GM19455 (cell line): Measurements from ENCODE around the gene TCF19.

Source experiments
- ATAC-seq: cut with Tn5 transposase; IDR thresholded peaks from one replicate; pipeline ENCODE4 v1.9.1; 2021; ENCODE audit not compliant: unreplicated experiment

Gene TCF19, protein sequence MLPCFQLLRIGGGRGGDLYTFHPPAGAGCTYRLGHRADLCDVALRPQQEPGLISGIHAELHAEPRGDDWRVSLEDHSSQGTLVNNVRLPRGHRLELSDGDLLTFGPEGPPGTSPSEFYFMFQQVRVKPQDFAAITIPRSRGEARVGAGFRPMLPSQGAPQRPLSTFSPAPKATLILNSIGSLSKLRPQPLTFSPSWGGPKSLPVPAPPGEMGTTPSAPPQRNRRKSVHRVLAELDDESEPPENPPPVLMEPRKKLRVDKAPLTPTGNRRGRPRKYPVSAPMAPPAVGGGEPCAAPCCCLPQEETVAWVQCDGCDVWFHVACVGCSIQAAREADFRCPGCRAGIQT

DNA sequence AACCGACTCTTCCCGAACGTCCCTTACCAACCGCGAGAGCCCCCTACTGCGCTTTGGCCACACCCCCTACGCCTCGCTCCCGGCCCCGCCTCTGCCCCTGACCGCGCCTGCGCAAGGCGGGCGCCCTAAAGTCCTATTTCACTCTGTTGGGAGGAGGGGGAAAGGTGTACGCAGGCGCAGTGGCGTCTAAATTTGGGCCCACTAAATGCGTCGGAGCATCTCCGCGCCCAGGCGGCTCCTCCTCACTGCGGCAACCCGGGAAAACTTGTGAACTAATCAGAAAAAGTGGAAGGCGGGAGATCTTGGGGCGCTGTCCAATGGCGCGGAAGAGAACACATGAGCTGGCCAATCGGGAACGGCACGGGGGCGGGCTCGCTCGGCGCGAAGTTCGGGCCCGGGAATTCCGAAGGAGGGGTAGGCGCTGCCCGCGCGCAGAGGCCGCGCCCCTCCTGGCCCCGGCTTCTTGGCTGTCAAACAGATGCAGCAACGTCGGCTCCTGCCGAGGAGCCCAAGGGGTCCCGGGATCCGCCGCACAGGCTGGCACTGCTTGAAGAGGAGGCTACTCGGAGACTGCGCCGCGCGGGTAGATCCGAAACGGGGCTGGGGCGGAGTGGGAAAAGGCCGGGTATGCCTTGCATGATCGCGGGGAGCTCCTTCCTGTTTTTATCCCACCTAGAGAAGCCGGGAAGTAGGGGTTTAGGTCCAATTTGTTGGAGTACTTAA, at the start of gene TCF19:
Gene TCF19 (plus strand): TSS at position 450 of the 723 bp plus-strand sequence. CDS start 881 bp downstream, outside the sequence.
- peak; percentile 84 for ATAC-seq

DNA sequence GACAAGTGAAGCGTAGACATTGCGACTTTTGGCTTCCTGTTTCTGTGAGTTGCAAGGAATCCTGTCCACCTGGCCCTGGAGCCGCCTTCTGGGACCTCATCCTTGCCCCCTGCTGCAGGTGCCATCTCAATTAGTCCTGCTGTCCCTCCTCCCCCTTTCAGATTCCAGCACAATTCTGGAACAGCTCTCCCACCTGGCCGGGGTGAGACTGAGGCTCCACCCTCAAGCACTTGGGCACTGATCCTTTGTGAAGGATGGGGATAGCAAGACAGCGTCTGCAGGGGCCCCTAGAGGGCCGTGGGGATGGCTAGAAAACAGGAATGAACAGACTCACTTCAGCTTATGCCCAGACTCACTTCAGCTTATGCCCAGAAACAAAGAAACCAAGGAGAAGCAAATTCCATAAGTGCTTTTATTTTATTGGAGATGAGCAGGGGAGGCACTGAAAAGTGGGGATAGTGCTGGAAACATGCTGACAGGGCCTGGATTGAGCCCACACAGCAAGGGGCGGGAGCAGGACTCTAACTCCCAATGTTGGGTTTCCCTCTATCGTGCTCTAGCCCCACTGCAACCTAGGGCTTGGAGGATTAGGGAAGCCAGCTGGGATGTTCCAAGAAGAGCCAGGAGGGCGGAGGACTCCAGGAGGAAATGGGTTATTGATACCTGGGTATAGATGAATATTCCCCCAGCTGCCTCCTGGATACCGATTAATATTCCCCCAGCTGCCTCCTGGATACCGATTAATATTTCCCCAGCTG, 47.4 kb upstream of the TCF19 start:
- ATAC-seq = no peak

DNA sequence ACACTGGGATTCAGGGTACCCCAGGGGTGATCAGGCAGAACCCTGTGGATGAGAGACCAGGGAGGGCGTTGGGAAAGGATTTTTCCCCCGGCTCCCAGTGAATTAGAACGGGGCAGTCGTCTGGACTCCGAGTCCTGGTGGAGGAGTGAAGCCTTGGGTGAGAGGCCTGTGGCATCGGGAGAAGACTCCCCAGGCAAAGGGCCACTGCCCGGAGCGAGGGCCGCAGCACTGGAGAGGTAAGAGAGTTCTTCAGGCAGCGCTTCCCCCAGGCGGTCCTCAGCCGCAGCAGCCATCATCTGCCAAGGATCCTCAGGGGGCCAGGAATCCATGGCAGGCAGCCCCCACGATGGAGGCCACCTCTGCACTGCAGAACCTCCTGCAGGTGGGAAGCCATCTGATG, 46.7 kb upstream of the TCF19 start:
- no peak for ATAC-seq

DNA sequence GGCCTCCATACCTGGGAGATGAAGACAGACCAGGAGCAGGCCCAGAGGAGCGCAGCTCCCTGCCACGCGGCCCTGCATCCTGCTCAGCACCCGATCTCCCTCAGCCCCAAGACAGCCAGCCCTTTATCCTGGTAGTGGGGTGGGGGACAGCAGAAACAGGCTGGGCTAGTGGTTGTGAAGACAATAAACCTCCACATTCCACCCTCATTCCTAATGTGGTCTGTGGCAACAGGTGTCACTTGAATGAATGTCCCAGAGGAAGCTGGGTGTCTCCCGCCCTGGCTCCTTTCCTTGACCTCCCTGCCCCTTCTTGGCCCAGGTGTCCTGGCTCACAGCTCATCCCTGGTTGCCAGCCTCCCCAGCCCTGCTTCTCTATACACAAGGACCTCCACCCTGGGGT, 45.9 kb upstream of the TCF19 start, which contains the start of gene C6orf15:
Gene C6orf15 (minus strand): TSS at position 98 of the 400 bp plus-strand sequence. CDS start 20 bp downstream, at position 78.
- ATAC-seq = no peak

DNA sequence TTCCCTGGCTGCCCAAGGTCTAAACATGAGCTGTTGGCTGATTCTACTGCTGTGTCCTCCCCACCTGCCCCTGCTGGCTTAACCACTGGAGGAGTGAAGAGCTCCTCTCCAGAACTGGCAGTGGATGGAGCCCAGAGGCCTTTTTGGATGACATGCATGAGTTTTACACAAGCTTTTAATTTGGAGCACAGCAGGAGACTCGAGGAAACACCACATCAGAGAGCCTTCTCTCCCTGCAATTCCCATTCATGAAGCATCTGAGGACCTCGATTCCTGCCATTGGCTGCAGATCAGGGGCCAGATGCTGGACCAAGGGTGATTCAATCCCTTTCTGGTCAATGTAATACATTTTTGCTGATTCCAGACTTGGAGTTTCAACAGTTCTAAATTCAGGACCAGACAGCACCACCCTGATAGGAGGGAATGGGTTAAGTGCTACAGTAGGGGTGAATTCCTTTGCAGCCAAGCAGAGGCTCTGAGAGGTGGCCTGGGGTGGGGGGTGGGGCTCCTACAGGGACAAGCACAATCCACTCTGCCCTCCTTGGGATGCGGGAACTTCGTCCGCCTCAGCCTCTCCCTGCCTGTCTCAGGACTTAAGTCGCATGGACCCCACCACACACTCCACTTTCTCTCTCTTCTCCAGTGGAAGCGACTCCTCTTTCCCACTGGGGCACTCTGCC, 44.4 kb upstream of the TCF19 start:
- ATAC-seq = no peak

DNA sequence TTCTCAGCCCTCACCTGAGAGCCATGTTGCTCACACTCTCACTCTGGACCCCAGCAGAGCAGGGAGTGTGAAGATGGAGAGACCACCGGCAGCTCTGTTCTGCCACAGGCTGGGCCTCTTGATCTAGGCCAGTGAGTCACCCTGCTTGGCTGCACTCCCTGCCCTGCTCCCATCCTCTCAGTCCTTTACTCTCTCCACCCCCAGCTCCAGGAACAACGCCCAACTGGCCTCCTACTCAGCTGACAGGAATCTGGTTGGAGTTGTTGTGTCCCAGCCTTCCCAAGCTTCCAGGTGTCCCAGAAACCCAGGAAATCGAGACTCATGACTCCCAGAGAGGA, 43.9 kb upstream of the TCF19 start, which contains the start of gene PSORS1C1:
Gene PSORS1C1 (plus strand): TSS at position 260 of the 338 bp plus-strand sequence. CDS start 14,833 bp downstream, outside the sequence.
- ATAC-seq = no peak

GRCh38 chr6:31114970-31115849, 43.2 kb upstream of the TCF19 start:
- ATAC-seq = no peak

DNA sequence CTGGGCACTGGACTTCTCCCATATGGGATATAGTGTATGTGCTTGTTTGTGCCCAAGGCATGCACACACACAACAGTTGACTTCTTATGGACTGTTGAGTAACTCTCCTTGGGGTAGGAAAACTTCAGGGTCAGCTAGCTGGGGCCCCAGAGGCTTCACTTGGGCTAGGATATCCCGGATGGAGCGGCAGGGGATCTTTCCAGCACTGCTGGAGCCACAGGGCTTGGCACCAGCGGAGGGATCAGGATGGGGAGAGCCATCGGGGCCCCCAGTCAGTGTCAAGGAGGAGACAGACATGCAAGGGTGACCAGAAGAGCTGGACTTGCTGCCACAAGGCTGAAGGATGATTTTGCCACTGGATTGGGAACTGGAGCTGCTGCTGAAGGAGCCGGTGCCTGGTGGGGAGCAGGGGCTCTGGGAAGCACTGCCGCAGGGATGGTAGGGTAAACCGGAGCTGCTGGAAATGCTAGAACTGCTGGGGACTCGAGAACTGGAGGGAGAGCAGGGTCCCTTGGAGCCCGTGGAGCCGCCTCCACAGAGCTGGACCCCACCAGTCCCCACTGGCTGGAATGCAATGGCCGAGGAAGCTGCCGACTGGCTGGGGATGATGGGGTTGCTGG, 42.3 kb upstream of the TCF19 start:
- ATAC-seq = no peak

DNA sequence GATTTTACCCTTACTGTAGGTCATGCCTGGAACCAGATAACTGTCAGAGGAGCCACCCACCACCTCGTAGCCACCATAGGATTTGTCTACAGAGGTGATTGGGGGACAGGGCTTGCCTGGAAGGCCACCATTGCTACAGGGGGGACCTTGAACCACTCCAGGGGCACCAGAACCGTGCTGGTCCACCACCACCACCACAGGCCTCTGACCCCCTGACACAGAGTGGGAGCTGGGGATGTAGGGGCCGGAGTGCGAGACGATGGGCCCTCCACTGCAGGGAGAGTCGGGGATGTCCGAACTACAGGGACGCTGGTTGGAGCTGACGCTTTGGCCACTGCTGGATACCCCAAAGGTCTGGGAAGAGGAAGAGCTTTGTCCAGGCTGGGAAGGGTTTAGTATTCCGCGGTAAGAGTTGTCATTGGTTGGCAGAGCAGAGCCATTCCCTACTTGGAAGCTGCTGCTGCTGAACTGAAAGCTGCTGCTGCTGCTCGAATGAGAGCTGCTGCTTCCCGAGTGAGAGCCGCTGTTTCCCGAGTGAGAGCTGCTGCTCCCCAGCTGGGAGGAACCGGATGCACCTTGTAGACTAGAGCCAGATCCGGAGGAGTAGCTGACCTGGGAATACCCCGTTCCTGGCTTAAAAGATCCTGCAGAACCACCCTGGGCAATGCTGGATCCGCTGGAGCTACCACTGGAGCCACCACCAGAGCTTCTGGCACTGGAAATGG, 41.6 kb upstream of the TCF19 start:
- no peak for ATAC-seq

- no peak for ATAC-seq
Measured at GRCh38 chr6:31118178-31118577, 40.2 kb upstream of the TCF19 start.

DNA sequence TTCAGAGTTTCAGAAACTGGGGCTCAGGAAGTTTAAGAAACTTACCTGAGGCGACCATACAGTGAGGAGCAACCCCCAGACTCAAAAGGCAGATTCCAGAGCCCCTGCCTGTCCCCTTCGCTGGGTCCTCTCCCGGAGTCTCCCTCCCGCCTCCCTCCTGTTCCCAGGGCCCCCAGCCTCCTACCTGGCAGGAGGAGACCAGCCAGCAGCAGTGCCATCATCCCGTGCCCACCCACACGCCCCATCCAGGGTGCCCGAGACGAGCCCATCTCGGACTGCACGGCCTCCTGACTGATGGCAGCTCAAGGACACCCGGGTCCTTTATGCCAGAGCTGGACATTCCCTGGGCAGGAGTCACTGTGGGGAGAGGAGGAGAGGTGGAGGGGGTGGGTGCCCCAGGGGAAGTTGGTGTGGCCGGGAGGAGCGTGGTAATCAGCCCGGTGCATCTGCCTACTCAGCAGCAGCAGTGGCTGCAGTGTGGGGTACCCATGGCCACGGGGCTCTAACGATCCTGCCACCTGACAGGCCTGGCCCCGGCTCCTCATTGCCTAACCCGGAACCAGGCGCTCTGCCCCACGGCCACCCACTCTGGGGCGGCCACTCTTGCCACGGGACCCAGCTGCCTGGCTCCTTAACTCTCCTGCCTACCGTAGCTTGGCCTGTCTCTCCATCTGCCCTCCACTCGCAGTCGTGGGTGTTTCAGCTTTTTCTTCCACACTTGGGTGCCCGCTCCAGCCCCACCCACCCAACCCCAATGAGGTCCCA, 38.1 kb upstream of the TCF19 start, which contains the start of gene CDSN:
Gene CDSN (minus strand): TSS at position 296 of the 765 bp plus-strand sequence. CDS start 27 bp downstream, at position 269.
- ATAC-seq = no peak

GRCh38 chr6:31121131-31121790, 37.1 kb upstream of the TCF19 start:
- ATAC-seq = no peak

DNA sequence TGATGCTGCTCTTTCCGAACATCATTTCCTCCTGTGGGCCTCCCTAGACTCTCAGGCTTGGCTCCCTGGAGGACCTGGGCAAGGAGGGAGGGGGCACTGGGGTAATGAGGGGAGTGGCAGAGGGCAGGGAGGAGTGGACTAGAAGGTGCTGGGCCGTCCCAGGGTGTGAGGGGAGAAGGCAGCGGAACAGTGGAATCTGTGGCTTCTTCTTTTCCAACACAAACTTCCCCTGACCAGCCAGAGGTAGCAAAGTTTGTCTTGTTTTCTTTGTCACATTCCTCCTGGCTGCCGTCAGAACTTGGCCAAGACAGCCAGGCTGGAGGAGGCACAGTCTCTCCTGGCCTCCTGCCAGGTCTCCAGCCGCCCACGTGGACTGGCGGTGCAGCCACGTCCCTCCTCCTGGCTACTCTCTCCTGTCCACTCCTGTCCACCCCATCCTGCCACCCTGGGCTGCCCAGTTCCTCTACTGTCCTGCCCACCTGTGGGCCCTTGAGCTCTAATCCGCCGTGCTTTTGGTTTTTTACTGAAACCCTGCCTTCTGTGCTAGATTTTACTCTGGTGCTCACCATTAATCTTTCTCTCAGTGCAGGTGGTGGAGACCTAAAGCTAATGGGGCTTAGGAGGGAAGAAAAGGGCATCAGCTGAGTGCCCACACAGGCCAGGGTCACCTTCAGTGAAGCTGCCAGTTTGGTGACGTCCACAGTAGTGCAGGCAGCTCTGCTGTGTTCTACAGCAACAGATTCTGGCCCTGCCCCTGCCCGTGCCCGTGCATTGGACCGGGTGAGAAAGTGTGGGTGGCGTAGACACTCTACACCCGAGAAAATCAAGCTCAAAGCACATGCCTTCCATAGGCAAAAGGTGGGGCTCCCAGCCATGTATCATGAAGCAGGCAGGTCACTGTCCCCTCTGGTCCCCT, 35.3 kb upstream of the TCF19 start:
- no peak for ATAC-seq

DNA sequence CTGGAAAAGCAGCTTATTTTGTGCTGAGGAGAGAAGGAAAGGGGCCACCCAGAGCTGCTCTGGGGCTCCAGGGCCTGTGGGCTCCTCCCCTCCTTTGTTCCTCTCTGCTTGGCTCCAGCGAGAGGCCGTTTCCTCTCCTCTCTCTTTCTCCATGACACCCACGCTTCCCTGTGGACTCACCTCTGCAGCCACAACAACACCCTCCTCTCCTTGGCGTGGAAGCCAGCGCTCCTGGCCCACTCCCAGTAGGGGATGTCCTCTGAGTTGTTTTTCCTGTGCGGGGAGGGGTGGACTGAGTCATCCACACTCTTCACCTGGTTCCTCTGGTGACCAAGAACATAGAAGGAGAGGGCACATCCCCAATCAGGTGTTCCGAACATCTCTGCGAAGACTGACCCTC, 33.2 kb upstream of the TCF19 start:
- no peak for ATAC-seq

DNA sequence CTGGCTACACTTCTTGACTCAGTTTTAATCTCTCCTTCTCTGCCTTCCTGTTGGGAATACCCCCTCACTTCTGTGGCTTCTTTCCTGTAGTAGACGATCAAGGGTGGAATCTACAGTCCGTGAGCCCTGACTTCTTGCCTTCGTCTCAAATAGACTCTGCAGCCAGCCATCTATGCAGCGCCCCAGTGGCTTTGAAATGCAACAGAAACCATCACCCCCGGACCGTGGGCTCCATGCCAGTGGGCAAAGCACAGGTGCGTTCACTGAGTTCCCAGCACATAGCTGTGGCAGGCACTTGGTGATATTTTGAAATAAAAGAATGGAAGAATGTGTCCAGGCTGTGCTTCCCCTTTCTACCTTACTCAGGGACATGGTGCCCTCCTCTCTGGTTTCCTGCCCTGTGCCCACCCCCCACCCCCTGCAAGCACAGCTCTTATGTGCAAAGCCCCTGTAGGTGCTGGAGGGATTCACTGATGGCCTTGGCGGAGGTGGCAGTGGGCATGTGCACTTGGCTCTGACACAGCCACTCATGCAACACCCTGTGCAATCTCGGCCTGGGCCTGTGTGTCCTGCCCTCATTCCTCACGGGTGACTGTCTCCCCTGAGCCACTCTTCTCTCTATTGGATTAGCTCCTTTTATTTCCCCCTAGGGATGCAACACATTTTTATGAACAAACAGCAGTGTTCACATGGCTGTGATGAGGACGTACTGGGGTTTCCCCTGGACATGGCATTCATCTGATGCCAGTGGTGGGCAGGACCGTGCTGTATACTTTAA, 32.6 kb upstream of the TCF19 start:
- no peak for ATAC-seq
